K562 (cell line): Measurements from ENCODE around the gene SH3BGR. TPM values are rescaled to one million over a fixed set of nuclear protein-coding genes. Genes with fewer than 3 reads are reported as not detected.

Experiments used
- CTCF ChIP-seq, 3 experiments: IDR thresholded peaks in 2 of 3; conservative IDR thresholded peaks in 1 of 3; 2 replicates each; pipeline ENCODE4 v1.5.1; 2011 to 2012; ENCODE audit warnings: low read length in 3 of 3, mild to moderate bottlenecking in 3 of 3, control low read depth in 2 of 3, improper control_type of control experiment in 1 of 3, inconsistent platforms in 1 of 3, low read depth in 1 of 3, mixed read lengths in 1 of 3, moderate library complexity in 1 of 3; ENCODE audit not compliant: insufficient read depth in 2 of 3
- DEAF1 ChIP-seq: fragments of 450-650 bp; formaldehyde crosslinking; IDR thresholded peaks from 2 replicates; pipeline ENCODE4 v1.4.0; 2020; ENCODE audit warnings: mild to moderate bottlenecking, moderate library complexity
- HBP1 ChIP-seq: fragments of 450-650 bp; formaldehyde crosslinking; IDR thresholded peaks from 2 replicates; pipeline ENCODE4 v1.4.0; 2022; ENCODE audit warnings: missing genetic modification characterization
- RB1 ChIP-seq: fragments of 450-650 bp; IDR thresholded peaks from 2 replicates; pipeline ENCODE4 v1.6.1; 2017; ENCODE audit warnings: low read depth, mild to moderate bottlenecking
- REST ChIP-seq, 2 experiments: fragments of 450-650 bp; formaldehyde crosslinking in 1 of 2; IDR thresholded peaks; 2 replicates each; pipeline versions ENCODE4 v1.4.0 to v1.6.1; 2014 to 2020; ENCODE audit warnings: mild to moderate bottlenecking in 2 of 2, borderline replicate concordance in 1 of 2, low read depth in 1 of 2
- ZFP91 ChIP-seq: sonication (generic); formaldehyde crosslinking; IDR thresholded peaks from 2 replicates; pipeline ENCODE4 v1.8.0; 2022; ENCODE audit warnings: mild to moderate bottlenecking, missing genetic modification reagents
- ZNF184 ChIP-seq: sonication (generic); formaldehyde crosslinking; IDR thresholded peaks from 2 replicates; pipeline ENCODE4 v1.5.0; 2020; ENCODE audit warnings: missing genetic modification reagents
- polyA plus RNA-seq, 8 experiments: library from polyadenylated mRNA; depleted of rRNA in 4 of 8; stranded (reverse) in 5 of 8; unstranded in 3 of 8; fragments of >200 nt; fragmentation: Nextera tagmentation in 2 of 8; fragmentation: Illumina TruSeq in 1 of 8; extraction: Ambion mirVana in 2 of 8; extraction: Trizol in 1 of 8; gene quantifications; 2 replicates each; pipeline versions ENCODE4 v1.2.1 to v1.2.3, GENCODE V29; 2011 to 2014; ENCODE audit warnings: inconsistent platforms in 1 of 8, missing spikeins in 1 of 8
- total RNA-seq, 7 experiments: library from RNA; depleted of rRNA in 6 of 7; stranded (reverse); fragments of >200 nt in 6 of 7; fragmentation: Illumina TruSeq in 2 of 7; extraction: Trizol in 2 of 7; gene quantifications; 2 replicates each; pipeline versions ENCODE4 v1.2.1 to v1.2.3, GENCODE V29; 2011 to 2021; ENCODE audit warnings: low replicate concordance in 1 of 7

The SH3BGR gene
- total and polyA plus RNA-seq, 9 of the 15 experiments (the other 6 are each of a cell fraction or from before 2014, with no cell fraction given): 6.6 to 42.9 (median 25.6) TPM

- TF ChIP-seq HBP1: 0 out of 2 replicates have a peak, but pooled peaks have one; percentile 11
- peak; percentile 33; the same call in 1 of the 2 replicates for TF ChIP-seq RB1
- peak; percentile 87 for TF ChIP-seq DEAF1 (CRISPR knock-in tag)
- peak; percentile 80; the same call in 1 of the 2 replicates for TF ChIP-seq REST (IDR thresholded peaks at IDR 0.05; ENCODE audit: borderline replicate concordance)
- no peak for TF ChIP-seq REST (CRISPR knock-in tag; IDR thresholded peaks at IDR 0.05; ENCODE audit: low read depth)
- TF ChIP-seq CTCF (IDR thresholded peaks at IDR 0.05 in 2 of 3, conservative IDR thresholded peaks at IDR 0.05 in 1 of 3; ENCODE audit: insufficient read depth in 2 of 3, low read depth in 1 of 3, low read length in 3 of 3): peak; percentile 96 to 99 (median 98)
- TF ChIP-seq ZNF184 (CRISPR knock-in tag): no peak
- no peak for TF ChIP-seq ZFP91 (CRISPR knock-in tag)
Observed at GRCh38 chr21:39518055-39518846, 66.5 kb downstream of the SH3BGR start (continued).
